ENCODE results near the gene CCNQ. TPM values are rescaled to one million over a fixed set of nuclear protein-coding genes. Genes with fewer than 3 reads are reported as not detected.

Gene CCNQ
- total and polyA plus RNA-seq, 2 of the 8 experiments (the other 6 are each of a cell fraction or from before 2014, with no cell fraction given): 16.6 to 32.1 TPM

GRCh38 chrX:153643431-153644351, 44.8 kb upstream of the CCNQ start:
- peak; percentile 28 for FAIRE-seq
- H4K91ac ChIP-seq (replicated peaks; ENCODE audit: insufficient read length, low read length): no peak overlapping the region
- no peak overlapping the region; the same call in 1 of the 2 replicates for H2BK12ac ChIP-seq (ENCODE audit: low read depth, low read length)
- peaks cover 0 to 4% (median 0%) of the 10 kb centered on the region in 4 experiments; a peak in 1 of 8 replicates for H3K36me3 ChIP-seq (ENCODE audit: control insufficient read depth in 2 of 4, insufficient read depth in 4 of 4, low read length in 3 of 4)
- ChIA-PET POLR2A (ENCODE audit: partially characterized antibody) (interaction anchor here (0.7 to 1.0 kb wide), 2 partner anchors 44 to 81 kb away, joined by 3 read pairs; no protein-coding TSS in a partner anchor), CTCF (ENCODE audit: partially characterized antibody) (interaction anchor here (0.7 to 28.7 kb wide), 16 partner anchors 1 to 198 kb away, joined by 3 to 408 read pairs (median 5); partner anchors contain the start of genes DUSP9 and TREX2)
- no peak overlapping the region for H2AK5ac ChIP-seq (ENCODE audit: low read depth, low read length)
- peak overlapping the region; percentile 74 to 89 for H3K4me2 ChIP-seq (ENCODE audit: insufficient read depth in 1 of 2, low read depth in 2 of 2, low read length in 2 of 2)
- 4% methylated on average over 27 of the region's 84 CpGs; no CpG with 5 or more reads in 1 of the 2 experiments for WGBS, 2 experiments (ENCODE audit: extremely low coverage in 1 of 2, insufficient coverage in 1 of 2, insufficient read length in 1 of 2, insufficient replicate concordance in 2 of 2, low coverage in 1 of 2, low lambda C conversion rate in 2 of 2, missing lambda C conversion rate in 1 of 2)
- no peak overlapping the region for H4K8ac ChIP-seq (ENCODE audit: extremely low read depth, insufficient read depth, low read length)
- H3K18ac ChIP-seq (ENCODE audit: extremely low read depth, low read length): peak overlapping the region; percentile 60
- no peak overlapping the region for H3K4ac ChIP-seq (replicated peaks; ENCODE audit: insufficient read length, low read depth, low read length)
- H2BK15ac ChIP-seq (ENCODE audit: low read length): no peak overlapping the region
- no peak overlapping the region for H3K14ac ChIP-seq (ENCODE audit: insufficient read length)
- peaks cover 0 to 20% (median 9%) of the 10 kb centered on the region in 4 experiments; a peak in 5 of 7 replicates for H3K4me1 ChIP-seq (replicated peaks in 1 of 4; ENCODE audit: control insufficient read depth in 3 of 4, insufficient read depth in 4 of 4, low read length in 3 of 4)
- H3K27ac ChIP-seq (ENCODE audit: low read depth, low read length): no peak overlapping the region
- no peak overlapping the region for H3K56ac ChIP-seq (replicated peaks; ENCODE audit: insufficient read length, low read depth, low read length)
- H2AFZ ChIP-seq (ENCODE audit: low read length): no peak overlapping the region
- H2BK20ac ChIP-seq (ENCODE audit: low read length): no peak overlapping the region
- no peaks in the 10 kb centered on the region for H3K79me1 ChIP-seq (ENCODE audit: low read depth, low read length)
- no peak overlapping the region for H4K5ac ChIP-seq (ENCODE audit: insufficient read length, low read depth, low read length)
- no peak overlapping the region for H2BK120ac ChIP-seq (replicated peaks; ENCODE audit: low read depth, low read length)
- H3K4me3 ChIP-seq (ENCODE audit: extremely low read depth in 1 of 4, insufficient read depth in 2 of 4, low read depth in 3 of 4, low read length in 4 of 4): peak overlapping the region in 3 of 4 experiments; percentile 7 to 57 (median 33); a peak in 4 of 8 replicates
- no peak overlapping the region for H3K9ac ChIP-seq (replicated peaks in 1 of 4; ENCODE audit: extremely low read depth in 1 of 4, low read depth in 3 of 4, low read length in 3 of 4)
- H2BK5ac ChIP-seq (ENCODE audit: low read depth, low read length): no peak overlapping the region
- no peak for DNase-seq (ENCODE audit: low read depth in 1 of 2, low spot score in 2 of 2)
- H3K9me3 ChIP-seq (ENCODE audit: insufficient read depth in 2 of 2, low read depth in 1 of 2, low read length in 1 of 2): no peaks in the 10 kb centered on the region; a peak in 1 of 4 replicates
- H3K27me3 ChIP-seq (replicated peaks in 1 of 4; ENCODE audit: control insufficient read depth in 3 of 4, extremely low read depth in 1 of 4, insufficient read depth in 3 of 4, low read length in 3 of 4): peaks cover 65 to 79% (median 78%) of the 10 kb centered on the region in 4 experiments
- H4K20me1 ChIP-seq (replicated peaks in 1 of 2; ENCODE audit: control insufficient read depth in 1 of 2, insufficient read depth in 2 of 2, low read length in 2 of 2): peaks cover 0 to 12% of the 10 kb centered on the region in 2 experiments
- H3K79me2 ChIP-seq (ENCODE audit: control insufficient read depth in 1 of 2, insufficient read depth in 2 of 2, low read length in 2 of 2): no peaks in the 10 kb centered on the region
- H3K23ac ChIP-seq (ENCODE audit: insufficient read length): no peak overlapping the region
- peaks cover 7% of the 10 kb centered on the region; the same call in 1 of the 2 replicates for H3K23me2 ChIP-seq (ENCODE audit: low read depth, low read length)
- TF ChIP-seq YY1 (IDR thresholded peaks at IDR 0.05; ENCODE audit: low read depth, low read length) (no peak), SRF (IDR thresholded peaks at IDR 0.05; ENCODE audit: low read depth, low read length) (no peak), EP300 (IDR thresholded peaks at IDR 0.05; ENCODE audit: borderline replicate concordance in 1 of 2, low read depth in 2 of 2, low read length in 2 of 2) (no peak), CTCF (IDR thresholded peaks at IDR 0.05; ENCODE audit: control extremely low read depth in 1 of 3, insufficient read depth in 1 of 3, low read depth in 1 of 3, low read length in 3 of 3) (peak in 2 of 3 experiments; percentile 15 to 44; a peak in 2 of 4 replicates), SAP30 (IDR thresholded peaks at IDR 0.05; ENCODE audit: insufficient read depth, insufficient replicate concordance, low read length) (no peak), SIX5 (IDR thresholded peaks at IDR 0.05; ENCODE audit: low read depth, low read length) (no peak), CREB1 (IDR thresholded peaks at IDR 0.05) (no peak), FOSL1 (IDR thresholded peaks at IDR 0.05; ENCODE audit: insufficient read depth, low read depth, low read length) (no peak)

All from H1 (cell line).